Endometrial microvascular endothelial cells (primary cell): ENCODE results near the gene PLPP3. TPM values are rescaled to one million over a fixed set of nuclear protein-coding genes. Genes with fewer than 3 reads are reported as not detected.

Experiments used
- in situ Hi-C: cut with HindIII; loops from 2 replicates; pipeline ENCODE4 v1.10.0; 2017; ENCODE audit warnings: low sequenced_read_pairs, low pct_unique_long_range_greater_than_20kb; ENCODE audit errors: inconsistent ontology term
- total RNA-seq: library from RNA; depleted of rRNA; stranded (reverse); fragments of >200 nt; gene quantifications from one replicate; pipeline ENCODE4 v1.2.3, GENCODE V29; 2015; ENCODE audit errors: inconsistent ontology term

The PLPP3 gene
- total RNA-seq, 1 donor from 2014 or later: 14.1 TPM

DNA sequence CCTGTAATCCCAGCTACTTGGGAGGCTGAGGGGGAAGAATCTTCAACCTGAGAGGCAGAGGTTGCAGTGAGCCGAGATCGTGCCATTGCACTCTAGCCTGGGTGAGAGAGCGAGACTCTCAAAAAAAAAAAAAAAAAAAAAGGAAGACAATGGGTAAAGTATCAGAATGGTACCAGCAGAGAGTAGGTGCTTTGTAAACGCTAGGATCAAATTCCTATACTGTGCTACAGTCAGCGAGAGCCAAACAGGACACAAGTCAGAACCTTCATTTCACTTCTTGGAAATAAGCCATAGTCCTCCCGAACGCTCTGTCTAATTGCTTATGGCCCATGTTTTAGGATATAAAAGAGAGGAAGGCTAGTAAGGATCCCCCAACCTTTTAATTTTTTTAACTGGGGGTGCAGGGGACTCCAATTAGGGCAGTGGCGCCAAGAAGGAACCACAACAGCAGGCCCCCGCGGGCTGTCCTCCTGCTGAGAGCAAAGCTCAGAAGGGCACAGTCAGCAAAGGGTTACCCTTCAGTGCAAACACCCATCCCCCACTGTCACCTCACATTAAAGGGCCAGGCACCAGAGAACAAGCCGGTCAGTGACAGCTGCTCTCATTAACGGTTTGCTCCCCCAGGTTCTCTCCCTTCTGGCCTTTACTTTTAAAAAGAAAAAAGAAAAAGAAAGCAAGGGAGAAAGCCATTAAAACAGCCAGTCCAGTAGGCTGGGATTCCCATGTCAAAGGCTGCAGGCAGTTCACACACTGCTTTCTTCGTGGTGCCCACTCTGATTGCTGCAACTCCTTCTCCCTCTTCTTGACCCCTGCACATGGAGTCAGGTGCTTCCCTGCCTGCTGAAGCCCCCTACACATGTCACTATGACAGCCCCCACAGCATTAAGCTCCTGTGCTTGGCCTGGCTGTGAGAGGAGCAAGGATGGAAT, 69.4 kb downstream of the PLPP3 start:
- in situ Hi-C loops: no loop called here

DNA sequence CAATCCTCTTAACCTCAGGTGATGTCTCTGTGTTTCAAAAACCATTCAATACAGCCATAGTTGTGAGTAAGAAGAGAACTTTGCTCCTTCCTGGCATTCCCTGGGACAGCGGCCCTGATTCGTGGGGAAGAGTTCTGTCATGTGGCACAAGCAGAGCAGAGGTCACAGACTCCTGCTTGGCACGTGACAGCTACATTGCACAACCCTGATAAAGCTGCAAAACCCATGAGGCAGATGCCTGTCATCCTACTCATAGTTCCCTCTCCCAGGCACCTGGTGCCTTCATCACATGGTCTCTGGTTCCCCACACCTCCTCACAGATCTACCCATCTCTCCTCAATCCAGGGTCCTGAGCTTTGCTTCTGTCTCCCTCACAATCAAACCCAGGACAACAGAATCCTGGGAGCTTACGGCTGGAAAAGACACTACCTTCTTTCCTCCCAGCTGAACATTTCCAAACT, 70.8 kb downstream of the PLPP3 start:
- in situ Hi-C loops: no loop called here

DNA sequence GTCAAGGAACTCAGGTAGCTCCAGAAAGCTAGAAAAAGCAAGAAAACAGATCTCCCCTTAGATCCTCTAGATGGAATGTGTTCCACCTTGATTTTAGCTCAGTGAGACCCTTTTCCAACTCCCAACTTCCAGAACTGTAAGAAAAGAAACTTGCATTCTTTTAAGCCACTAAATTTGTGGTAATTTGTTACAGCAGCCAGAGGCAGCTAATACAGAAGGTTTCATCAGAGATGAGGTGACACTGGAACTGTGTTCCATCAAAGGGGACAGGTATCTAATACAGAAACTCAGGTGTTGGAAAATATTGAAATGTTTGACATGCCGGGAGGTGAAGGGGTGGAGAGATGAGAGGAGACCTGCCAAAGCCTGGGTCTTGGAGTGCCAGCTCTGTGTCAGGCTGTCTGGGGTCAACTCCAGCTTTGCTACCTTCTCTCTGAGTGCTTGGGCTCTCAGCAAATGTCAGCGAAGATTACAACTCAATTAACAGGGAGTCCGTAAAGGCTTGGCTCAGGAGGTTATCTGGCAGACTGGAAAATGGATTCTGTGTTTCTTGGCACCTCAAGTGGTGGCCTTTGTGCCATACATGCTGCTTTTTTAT, 71.3 kb downstream of the PLPP3 start:
- in situ Hi-C loops: no loop called here

DNA sequence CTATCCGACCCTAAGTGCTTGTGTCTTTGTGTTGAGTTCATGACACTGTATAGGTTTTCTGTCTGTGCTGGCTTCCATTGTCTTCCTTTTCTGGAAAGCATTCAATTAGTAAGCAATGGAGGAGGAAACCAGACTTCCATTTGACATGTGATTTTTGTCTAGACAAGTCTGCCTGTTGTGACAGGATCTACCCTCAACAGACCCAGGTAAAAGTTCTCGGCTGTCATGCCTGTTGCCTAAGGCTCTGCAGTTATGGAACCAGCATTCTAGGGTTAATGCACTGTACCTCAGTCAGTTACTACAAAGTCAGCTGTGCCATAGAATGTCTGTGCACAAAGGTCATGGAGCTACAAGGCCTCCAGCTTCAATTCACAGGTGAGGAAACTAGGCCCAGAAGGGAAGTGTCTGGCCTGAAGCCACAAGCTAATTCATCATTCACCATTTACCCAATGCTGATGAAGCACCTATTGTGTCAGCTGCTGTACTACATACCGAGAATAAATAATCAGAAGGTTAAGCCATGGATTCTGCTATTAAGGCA, 72.3 kb downstream of the PLPP3 start:
- in situ Hi-C loops: no loop called here

DNA sequence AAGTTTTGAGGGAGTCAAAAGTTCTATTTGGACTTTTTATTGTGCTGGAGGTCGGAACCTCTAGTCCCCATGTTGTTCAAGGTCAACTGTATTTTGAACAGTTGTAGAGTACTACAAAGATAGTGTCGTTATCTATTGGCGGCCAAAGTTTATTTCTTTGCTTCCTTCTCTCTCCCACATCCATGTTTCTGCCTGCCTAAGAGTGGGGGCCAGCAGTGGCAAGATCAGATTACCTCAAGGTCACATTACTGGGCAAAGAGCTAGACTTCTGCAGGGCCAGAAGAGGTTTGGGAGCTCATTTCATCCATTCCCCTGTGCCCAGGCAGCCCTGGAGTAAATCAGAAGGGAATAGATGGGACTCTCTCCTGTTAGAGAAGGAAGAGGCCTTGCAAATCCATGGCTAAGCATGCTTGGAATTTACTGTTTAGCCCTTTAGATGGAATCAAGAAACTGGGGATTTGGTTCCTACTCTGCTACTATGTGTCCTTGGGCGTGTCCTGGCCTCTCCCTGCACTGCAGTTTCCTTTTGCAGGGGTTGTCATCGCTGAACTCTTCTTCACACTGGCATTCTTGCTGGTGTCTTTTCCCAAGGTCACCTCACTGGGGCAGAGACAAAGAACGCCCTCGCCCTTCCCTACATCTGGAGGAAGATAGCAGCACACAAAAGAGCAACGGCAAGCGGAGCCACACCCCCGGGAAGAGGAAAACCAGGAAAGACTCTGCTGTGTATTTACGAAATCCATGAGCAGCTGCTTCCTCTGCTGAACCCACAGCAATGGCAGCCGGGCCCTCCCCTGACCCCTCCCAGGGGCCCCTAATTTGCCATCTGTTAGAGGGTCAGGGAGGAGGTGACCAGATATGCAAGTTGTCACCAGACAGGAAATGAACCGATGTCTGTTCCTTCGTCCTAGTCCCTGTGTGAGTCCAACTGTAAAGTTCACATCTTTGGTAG, 73.3 kb downstream of the PLPP3 start:
- in situ Hi-C loops: no loop called here

DNA sequence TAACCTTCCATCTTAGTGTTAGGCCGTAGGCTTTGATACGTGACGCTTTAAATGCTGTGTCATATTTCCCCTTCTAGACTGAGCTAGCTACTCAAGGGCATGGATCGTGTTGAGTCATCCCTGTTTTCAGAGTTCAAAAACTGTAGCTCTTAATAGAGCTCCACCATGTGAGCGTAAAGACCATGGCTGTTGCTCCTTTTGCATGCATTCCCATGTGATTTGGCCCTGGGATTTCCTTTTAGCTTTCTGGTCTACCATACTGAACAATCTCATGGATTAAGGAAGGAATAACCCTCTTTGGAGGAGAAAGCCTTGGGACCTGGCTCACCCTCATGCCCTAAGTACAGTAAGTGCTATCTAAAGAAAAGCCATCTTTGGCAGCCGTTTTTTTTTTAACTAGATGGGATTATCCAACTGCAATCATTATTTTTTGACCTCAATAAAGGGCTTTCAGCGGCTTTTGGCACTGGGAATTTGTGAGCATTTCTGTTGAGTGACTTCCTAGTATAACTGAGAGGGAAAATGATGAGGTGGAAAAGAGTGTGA, 76.6 kb downstream of the PLPP3 start:
- in situ Hi-C loops: no loop called here

DNA sequence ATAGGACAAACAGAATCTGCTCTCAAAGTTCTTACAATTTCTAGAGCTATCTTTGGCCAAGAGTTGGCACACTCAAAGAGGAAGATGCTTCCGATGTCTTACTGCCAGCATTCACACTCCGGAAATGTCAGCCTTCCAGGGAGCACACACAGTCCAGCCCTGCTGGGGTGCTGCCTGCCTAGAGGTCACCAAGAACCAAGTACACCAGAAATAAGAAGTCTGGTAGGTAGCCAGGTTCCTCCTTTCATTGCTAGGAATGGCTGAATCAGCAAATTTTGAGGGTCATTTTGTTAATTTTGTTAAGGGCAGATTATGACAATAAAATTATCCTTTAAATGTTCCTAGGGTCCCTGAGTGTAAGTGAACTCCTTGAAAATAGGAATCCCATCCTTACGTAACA, 77.5 kb downstream of the PLPP3 start:
- in situ Hi-C loops: no loop called here

DNA sequence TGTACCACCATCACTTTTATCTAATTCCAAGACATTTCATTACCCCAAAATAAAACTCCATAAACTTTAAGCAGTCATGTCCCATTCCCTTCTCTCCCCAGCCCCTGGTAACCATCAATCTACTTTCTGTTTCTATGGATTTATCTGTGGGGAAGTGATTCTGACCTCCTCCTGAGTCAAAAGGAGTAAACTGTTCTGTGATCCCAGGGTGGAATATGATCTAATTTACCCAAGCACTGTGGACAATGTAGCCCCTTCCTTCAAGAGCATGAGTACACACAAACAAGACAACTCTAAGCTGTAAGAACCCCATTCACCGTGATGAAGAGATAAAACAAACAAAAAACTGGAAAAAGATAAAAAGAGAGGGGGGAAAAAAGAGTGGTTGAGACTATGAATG, 77.9 kb downstream of the PLPP3 start:
- in situ Hi-C loops: no loop called here

DNA sequence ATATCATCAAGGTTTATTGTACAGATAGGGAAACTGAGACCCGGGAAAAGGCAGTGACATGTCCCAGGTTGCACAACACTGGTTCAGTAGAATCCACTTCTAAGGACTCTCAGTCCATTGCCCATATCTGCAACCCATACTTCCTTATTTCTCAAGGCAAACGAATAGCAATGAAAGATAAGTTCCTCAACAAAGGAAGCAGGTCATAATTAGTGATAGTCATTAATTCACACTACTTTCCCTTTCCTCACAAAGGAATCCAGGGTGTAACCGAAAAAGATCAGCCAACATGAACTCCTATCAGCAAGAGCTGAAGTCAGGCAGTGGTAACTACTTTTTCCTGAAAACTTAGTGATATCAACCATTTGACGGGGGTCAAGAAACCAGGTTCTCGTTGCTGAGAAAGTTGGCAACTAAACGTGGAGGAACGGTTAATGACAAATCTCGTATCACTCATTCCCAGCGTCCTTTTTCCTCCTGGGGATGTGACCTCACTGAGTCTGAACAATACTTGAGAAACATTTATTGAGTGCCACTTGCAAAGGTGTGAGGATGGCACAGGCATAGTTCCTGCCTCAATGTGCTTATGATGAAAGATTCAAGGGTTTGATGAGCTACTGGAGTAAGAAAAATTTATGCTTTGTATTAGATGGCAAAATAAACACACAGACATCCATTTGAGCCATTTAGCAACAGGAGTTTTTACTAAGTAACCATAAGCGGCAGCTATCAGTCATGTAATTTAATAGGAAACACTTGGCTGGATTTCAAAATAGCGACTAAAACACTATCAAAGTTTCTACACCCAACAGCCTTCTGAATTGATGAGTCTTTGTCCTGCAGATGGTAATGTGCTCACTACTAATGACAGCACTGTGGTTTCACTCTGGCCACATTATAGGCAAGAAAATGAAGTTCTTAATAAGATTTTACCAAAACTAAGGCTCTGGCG, 82.3 kb downstream of the PLPP3 start:
- in situ Hi-C loops: no loop called here

DNA sequence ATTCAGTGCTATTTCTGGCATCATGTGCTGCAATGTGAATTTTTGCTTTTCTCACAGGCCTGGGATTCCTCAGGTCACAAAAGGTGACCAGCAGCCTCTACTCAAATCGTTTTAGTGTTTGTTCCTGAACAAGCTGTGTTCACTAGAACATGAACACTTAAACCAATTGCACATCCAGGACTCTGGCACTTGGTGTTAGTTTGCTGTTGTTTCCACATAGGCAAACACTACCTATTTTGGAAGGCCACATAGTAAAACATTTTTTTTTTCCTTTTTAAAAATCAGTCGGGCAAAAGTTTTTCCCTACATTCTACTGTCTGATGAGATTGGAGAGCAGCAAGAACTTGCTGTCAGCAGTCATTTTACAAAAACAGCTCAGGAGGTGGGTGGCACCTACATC, 83.2 kb downstream of the PLPP3 start:
- in situ Hi-C loops: no loop called here

DNA sequence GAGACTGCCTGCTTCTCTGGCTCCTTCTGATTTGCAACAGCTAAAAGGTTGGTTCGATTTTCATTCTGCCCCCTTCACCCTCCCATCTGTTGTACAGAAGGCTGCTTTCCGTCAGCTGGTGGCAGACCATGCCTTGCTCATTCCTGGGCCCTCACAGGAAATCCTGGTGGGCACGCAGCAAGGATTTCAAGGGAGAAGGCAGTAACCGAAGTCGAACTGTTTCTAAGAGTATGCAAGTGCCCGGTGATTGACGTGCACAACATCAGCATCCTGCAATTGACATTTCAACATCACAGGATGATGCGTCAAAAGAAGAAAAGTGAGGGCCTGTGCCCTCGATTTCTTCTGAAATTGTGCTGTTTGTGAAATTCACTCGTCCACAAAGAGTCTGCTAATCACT, 83.8 kb downstream of the PLPP3 start:
- in situ Hi-C loops: no loop called here

DNA sequence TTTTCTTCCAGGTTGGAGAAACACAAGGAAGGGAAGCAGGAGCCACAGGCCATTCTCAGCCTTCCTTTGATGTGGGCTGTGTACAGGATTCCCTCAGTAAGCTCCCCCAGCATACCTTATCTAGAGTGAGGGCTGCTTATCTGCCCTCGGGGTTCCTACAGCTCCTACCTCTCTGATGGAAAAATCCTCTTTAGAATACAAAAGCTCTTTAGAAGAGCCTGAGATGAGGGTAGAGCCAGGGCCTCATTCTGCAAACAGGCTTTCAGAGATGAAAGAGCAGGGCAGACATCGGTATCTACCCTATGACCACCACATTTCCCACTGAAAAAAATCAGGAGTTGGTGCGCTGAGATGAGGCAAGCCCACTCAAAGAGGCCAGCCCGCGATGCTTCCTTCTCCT, 85.1 kb downstream of the PLPP3 start:
- in situ Hi-C loops: no loop called here

DNA sequence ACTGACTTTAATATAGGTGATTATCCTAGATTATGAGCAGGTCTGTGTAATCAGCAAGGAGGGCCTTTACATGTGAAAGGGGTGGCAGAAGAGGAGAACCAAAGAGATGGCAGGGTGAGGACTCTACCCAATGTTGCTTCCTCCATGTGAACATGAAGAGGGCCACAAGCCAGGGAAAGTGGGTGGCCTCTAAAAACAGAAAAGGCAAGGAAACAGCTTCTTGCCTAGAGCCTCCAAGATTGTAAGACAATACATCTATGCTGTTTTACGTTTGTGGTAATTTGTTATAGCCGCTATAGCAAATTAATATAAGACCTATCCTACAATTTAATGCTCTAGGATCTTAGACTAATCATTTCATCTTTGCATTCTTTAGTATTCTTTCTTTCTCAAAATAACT, 85.5 kb downstream of the PLPP3 start:
- in situ Hi-C loops: no loop called here

DNA sequence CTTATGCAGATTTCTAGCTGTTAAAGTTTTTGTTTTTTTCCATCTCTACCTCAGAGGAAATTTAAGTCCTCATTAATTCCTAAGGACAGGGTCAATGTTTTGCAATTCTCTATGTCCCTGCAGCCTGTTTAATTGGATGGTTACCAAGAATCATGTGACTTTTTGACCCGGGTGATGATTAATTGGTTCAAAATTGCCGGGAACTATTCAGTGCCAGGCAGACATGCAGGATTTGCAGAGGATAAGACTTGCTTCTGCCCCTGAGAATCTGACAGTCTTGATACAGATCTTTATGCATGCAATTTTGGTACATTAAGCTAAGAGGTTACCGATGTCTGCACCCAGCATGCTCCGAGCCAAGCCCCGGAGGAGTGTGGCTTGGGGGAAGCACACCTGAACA, 87.9 kb downstream of the PLPP3 start:
- in situ Hi-C loops: no loop called here

DNA sequence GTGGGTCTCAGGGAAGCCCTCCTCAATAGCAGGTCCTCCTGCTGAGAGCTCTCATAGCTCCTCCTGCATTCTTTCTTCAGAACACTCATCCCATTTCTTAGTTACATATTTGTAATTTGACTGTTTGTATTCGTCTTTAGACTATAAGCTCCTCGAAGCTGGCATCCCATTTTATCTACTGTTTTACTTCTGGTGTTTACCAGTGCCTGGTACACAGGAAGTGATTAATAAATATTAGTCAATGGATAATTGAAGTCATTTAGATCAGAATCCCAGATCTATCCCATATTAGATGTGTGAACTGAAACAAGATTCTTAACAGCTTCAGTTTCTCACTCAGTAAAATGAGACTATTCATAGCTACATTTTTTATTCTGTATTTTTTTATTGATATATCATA, 88.7 kb downstream of the PLPP3 start:
- in situ Hi-C loops: no loop called here

DNA sequence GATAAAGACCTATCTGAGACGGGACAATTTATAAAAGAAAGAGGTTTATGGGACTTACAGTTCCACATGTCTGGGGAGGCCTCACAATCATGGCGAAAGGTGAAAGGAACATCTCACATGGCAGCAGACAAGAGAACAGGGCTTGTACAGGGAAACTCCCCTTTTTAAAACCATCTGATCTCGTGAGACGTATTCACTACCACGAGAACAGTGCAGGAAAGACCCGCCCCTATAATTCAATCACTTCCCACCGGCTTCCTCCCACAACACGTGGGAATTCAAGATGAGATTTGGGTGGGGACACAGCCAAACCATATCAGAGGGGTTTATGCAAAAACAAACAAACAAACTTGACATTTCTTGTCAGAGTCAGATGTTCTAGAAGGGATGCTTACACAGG, 89.7 kb downstream of the PLPP3 start:
- in situ Hi-C loops: no loop called here

DNA sequence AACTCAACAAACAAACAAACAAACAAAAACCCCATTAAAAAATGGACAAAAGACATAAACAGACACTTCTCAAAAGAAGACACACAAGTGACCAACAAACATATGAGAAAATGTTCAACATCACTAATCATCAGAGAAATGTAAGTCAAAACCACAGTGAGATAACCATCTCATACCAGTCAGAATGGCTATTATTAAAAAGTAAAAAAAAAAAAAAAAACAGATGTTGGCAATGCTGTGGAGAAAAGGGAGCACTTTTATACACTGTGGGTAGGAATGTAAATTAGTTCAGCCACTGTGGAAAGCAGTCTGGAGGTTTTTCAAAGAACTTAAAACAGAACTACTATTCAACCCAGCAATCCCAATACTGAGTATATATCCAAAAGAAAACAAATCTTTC, 94.7 kb downstream of the PLPP3 start:
- in situ Hi-C loops: no loop called here

DNA sequence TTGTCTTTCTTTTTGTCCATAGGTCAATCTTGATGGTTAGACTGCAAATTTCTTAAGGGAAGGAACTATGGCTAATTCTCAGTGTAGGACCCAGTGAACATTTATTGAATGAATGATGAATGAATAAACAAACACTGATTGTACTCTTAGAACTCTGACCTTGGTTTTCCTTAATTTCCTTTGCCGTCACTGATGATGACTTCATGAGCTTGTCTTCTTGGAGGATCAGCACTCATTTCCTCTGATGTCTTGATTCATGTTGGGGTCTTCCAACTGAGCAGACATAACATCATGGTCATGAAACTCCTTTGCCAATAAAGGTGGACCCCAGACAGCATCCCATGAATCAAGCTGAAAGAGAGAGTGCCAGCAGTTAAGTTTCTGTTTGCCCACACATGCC, 96.3 kb downstream of the PLPP3 start:
- in situ Hi-C loops: no loop called here
